ENCODE results near the gene TEX14. TPM values are rescaled to one million over a fixed set of nuclear protein-coding genes. Genes with fewer than 3 reads are reported as not detected.
A peak's percentile ranks its signal among the peaks of the same experiment; 100 is the strongest.

TEX14 gene
- total and polyA plus RNA-seq, 2 donors (not counting 3 experiments of a cell fraction or from before 2014, with no cell fraction given) = 0.10 TPM; not detected in 1

- no TSS peak for BruUV-seq (replicated peaks)
- Histone ChIP-seq H4K20me1 (replicated peaks; ENCODE audit: control insufficient read depth, extremely low read depth, insufficient read depth, low read length) (no peaks in the 10 kb centered on the region), H2AFZ (ENCODE audit: low read depth, low read length) (no peak overlapping the region), H3K79me2 (ENCODE audit: control insufficient read depth, insufficient read depth, low read length) (no peaks in the 10 kb centered on the region), H3K27ac (ENCODE audit: insufficient read depth, low read depth, low read length) (no peak overlapping the region), H3K27me3 (ENCODE audit: control insufficient read depth in 2 of 2, insufficient read depth in 2 of 2, low read length in 2 of 2) (peaks cover 8 to 10% of the 10 kb centered on the region in 2 experiments), H3K36me3 (ENCODE audit: control insufficient read depth in 2 of 2, extremely low read depth in 1 of 2, insufficient read depth in 2 of 2, low read length in 2 of 2) (no peaks in the 10 kb centered on the region), H3K4me3 (replicated peaks in 1 of 3; ENCODE audit: insufficient read depth in 1 of 3, low read depth in 1 of 3, low read length in 3 of 3) (no peak overlapping the region), H3K9me3 (replicated peaks; ENCODE audit: control insufficient read depth, insufficient read depth, low read length) (no peaks in the 10 kb centered on the region), H3K4me2 (ENCODE audit: insufficient read depth, low read length) (no peak overlapping the region), H3K4me1 (ENCODE audit: control insufficient read depth, extremely low read depth, insufficient read depth, low read length) (no peaks in the 10 kb centered on the region), H3K9me1 (replicated peaks; ENCODE audit: control insufficient read depth, extremely low read depth, insufficient read depth, low read length) (no peaks in the 10 kb centered on the region), H3K9ac (replicated peaks; ENCODE audit: extremely low read depth, insufficient read depth, low read length) (no peak overlapping the region)
- CTCF ChIA-PET = interaction anchor here (0.9 to 1.8 kb wide), 15 partner anchors 8 to 463 kb away, joined by 3 to 8 read pairs (median 5); no protein-coding TSS in a partner anchor
- no peak for DNase-seq (ENCODE audit: low read depth, low spot score)
- POLR2A ChIA-PET = interaction anchor here (1.3 kb wide), 1 partner anchor 90 kb away, joined by 6 read pairs; no protein-coding TSS in a partner anchor
- TF ChIP-seq, protein P1, sequence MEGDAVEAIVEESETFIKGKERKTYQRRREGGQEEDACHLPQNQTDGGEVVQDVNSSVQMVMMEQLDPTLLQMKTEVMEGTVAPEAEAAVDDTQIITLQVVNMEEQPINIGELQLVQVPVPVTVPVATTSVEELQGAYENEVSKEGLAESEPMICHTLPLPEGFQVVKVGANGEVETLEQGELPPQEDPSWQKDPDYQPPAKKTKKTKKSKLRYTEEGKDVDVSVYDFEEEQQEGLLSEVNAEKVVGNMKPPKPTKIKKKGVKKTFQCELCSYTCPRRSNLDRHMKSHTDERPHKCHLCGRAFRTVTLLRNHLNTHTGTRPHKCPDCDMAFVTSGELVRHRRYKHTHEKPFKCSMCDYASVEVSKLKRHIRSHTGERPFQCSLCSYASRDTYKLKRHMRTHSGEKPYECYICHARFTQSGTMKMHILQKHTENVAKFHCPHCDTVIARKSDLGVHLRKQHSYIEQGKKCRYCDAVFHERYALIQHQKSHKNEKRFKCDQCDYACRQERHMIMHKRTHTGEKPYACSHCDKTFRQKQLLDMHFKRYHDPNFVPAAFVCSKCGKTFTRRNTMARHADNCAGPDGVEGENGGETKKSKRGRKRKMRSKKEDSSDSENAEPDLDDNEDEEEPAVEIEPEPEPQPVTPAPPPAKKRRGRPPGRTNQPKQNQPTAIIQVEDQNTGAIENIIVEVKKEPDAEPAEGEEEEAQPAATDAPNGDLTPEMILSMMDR (IDR thresholded peaks at IDR 0.05; ENCODE audit: extremely low read depth in 1 of 2, insufficient read depth in 1 of 2, low read depth in 1 of 2, low read length in 2 of 2) = peak in 1 of 2 donors; percentile 32
- TF ChIP-seq POLR2A (IDR thresholded peaks at IDR 0.05; ENCODE audit: low read depth, low read length) = no peak
- intact Hi-C loops (cut with micrococcal nuclease) (no loop called here), dilution Hi-C loops (cut with MboI; ENCODE audit: extremely low pct_ligation_motif_present, low sequenced_read_pairs) (no loop called here)
- no peak for FAIRE-seq
These were observed 150.6 kb downstream of the TEX14 start for GRCh38 chr17:58541249-58541648.

DNA sequence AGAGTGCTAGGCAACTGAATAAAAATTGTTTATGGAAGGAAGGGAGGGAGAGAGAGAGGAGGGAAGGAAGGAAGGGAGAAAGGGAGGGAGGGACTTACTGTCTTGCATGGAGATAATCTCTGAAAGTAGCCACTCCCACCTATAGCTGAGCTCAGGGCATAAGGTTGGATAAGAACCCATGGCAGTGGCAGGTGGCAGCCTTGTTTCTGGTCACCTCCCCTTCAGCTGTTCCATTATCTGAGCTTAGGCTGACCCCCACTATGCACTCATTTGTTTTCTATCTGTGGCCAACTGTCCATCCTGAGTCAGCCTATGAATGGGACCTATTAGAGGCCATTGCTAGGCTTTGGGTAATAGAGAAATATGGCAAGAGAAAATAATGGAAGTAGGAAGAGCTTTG, 152.1 kb downstream of the TEX14 start:
- DNase-seq (ENCODE audit: low read depth, low spot score) (no peak), FAIRE-seq (no peak)
- H3K4me1 ChIP-seq (ENCODE audit: control insufficient read depth, extremely low read depth, insufficient read depth, low read length) = no peaks in the 10 kb centered on the region
- dilution Hi-C loops (cut with MboI; ENCODE audit: extremely low pct_ligation_motif_present, low sequenced_read_pairs) (no loop called here), intact Hi-C loops (cut with micrococcal nuclease) (no loop called here)
- H3K36me3 ChIP-seq (ENCODE audit: control insufficient read depth in 2 of 2, extremely low read depth in 1 of 2, insufficient read depth in 2 of 2, low read length in 2 of 2) = no peaks in the 10 kb centered on the region
- H2AFZ ChIP-seq (ENCODE audit: low read depth, low read length) = no peak overlapping the region
- POLR2A ChIA-PET = interaction anchor here (0.8 kb wide), 1 partner anchor 91 kb away, joined by 4 read pairs; no protein-coding TSS in a partner anchor
- no peaks in the 10 kb centered on the region for H3K79me2 ChIP-seq (ENCODE audit: control insufficient read depth, insufficient read depth, low read length)
- no peaks in the 10 kb centered on the region for H3K9me3 ChIP-seq (replicated peaks; ENCODE audit: control insufficient read depth, insufficient read depth, low read length)
- no TSS peak for BruUV-seq (replicated peaks)
- TF ChIP-seq POLR2AphosphoS5 (IDR thresholded peaks at IDR 0.05; ENCODE audit: insufficient read depth, low read depth, low read length) = no peak
- TF ChIP-seq, protein P1 (IDR thresholded peaks at IDR 0.05; ENCODE audit: extremely low read depth in 1 of 2, insufficient read depth in 1 of 2, low read depth in 1 of 2, low read length in 2 of 2) = no peak
- TF ChIP-seq MYC (IDR thresholded peaks at IDR 0.05; ENCODE audit: low read depth, low read length) = no peak
- no peak for TF ChIP-seq EZH2 (IDR thresholded peaks at IDR 0.05; ENCODE audit: borderline replicate concordance, low read depth, low read length, severe bottlenecking)
- TF ChIP-seq GATA2 (IDR thresholded peaks at IDR 0.05; ENCODE audit: insufficient read depth, insufficient read length, low read depth, low read length) = no peak
- no peak for TF ChIP-seq POLR2A (IDR thresholded peaks at IDR 0.05; ENCODE audit: low read depth, low read length)
- no peak for TF ChIP-seq MAX (IDR thresholded peaks at IDR 0.05; ENCODE audit: insufficient read depth, insufficient read length)
- TF ChIP-seq FOS (IDR thresholded peaks at IDR 0.05; ENCODE audit: borderline replicate concordance, insufficient read depth, low read length) = no peak
- TF ChIP-seq JUN (IDR thresholded peaks at IDR 0.05; ENCODE audit: borderline replicate concordance, insufficient read depth, insufficient read length, low read depth) = no peak
- peaks cover 10% of the 10 kb centered on the region in 2 experiments for H3K27me3 ChIP-seq (ENCODE audit: control insufficient read depth in 2 of 2, insufficient read depth in 2 of 2, low read length in 2 of 2)
- no peak overlapping the region for H3K27ac ChIP-seq (ENCODE audit: insufficient read depth, low read depth, low read length)
- no peak overlapping the region for H3K4me2 ChIP-seq (ENCODE audit: insufficient read depth, low read length)
- no peaks in the 10 kb centered on the region for H3K9me1 ChIP-seq (replicated peaks; ENCODE audit: control insufficient read depth, extremely low read depth, insufficient read depth, low read length)
- H4K20me1 ChIP-seq (replicated peaks; ENCODE audit: control insufficient read depth, extremely low read depth, insufficient read depth, low read length) = no peaks in the 10 kb centered on the region
- CTCF ChIA-PET = interaction anchor here (0.6 to 1.4 kb wide), 4 partner anchors 19 to 44 kb away, joined by 3 to 4 read pairs (median 3); no protein-coding TSS in a partner anchor
- no peak overlapping the region for H3K4me3 ChIP-seq (replicated peaks in 1 of 3; ENCODE audit: insufficient read depth in 1 of 3, low read depth in 1 of 3, low read length in 3 of 3)
- H3K9ac ChIP-seq (replicated peaks; ENCODE audit: extremely low read depth, insufficient read depth, low read length) = no peak overlapping the region

Measured in endothelial cell of umbilical vein (primary cell).